PFSK-1 (cell line): Measurements from ENCODE around the gene UBD.

Experiments used
- SIN3A ChIP-seq: IDR thresholded peaks from 2 replicates; pipeline ENCODE4 v1.6.1; 2012; ENCODE audit warnings: mild to moderate bottlenecking, low read length, moderate library complexity, borderline replicate concordance; ENCODE audit not compliant: insufficient read depth
- TF ChIP-seq, protein P1 (sequence below), 2 experiments: IDR thresholded peaks; 2 replicates each; pipeline versions ENCODE4 v1.6.1 to v1.8.0; 2011 to 2012; ENCODE audit warnings: low read depth in 2 of 2, low read length in 2 of 2, control low read depth in 1 of 2, inconsistent platforms in 1 of 2, mild to moderate bottlenecking in 1 of 2, moderate library complexity in 1 of 2; ENCODE audit not compliant: insufficient read depth in 1 of 2

GRCh38 chr6:29531668-29532067 is 27.9 kb downstream of the UBD start:
- TF ChIP-seq, protein P1, sequence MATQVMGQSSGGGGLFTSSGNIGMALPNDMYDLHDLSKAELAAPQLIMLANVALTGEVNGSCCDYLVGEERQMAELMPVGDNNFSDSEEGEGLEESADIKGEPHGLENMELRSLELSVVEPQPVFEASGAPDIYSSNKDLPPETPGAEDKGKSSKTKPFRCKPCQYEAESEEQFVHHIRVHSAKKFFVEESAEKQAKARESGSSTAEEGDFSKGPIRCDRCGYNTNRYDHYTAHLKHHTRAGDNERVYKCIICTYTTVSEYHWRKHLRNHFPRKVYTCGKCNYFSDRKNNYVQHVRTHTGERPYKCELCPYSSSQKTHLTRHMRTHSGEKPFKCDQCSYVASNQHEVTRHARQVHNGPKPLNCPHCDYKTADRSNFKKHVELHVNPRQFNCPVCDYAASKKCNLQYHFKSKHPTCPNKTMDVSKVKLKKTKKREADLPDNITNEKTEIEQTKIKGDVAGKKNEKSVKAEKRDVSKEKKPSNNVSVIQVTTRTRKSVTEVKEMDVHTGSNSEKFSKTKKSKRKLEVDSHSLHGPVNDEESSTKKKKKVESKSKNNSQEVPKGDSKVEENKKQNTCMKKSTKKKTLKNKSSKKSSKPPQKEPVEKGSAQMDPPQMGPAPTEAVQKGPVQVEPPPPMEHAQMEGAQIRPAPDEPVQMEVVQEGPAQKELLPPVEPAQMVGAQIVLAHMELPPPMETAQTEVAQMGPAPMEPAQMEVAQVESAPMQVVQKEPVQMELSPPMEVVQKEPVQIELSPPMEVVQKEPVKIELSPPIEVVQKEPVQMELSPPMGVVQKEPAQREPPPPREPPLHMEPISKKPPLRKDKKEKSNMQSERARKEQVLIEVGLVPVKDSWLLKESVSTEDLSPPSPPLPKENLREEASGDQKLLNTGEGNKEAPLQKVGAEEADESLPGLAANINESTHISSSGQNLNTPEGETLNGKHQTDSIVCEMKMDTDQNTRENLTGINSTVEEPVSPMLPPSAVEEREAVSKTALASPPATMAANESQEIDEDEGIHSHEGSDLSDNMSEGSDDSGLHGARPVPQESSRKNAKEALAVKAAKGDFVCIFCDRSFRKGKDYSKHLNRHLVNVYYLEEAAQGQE (IDR thresholded peaks at IDR 0.05; ENCODE audit: insufficient read depth in 1 of 2, low read depth in 2 of 2, low read length in 2 of 2), result no peak
- TF ChIP-seq SIN3A, result no peak
